Stimulated activated CD4-positive, alpha-beta T cell treated with anti-CD3 and anti-CD28 coated beads, Interleukin-2, amount 100 ng/mL, for 4 hours (primary cell): ENCODE measurements around the gene SLC6A18.
"Not testable (repeated sequence)": the region's sequence is repeated elsewhere in the genome, so short reads cannot be mapped to it uniquely, and the experiment has no call there.

ENCODE experiments used
- DNase-seq: peaks from one replicate; pipeline ENCODE4 v3.0.0-alpha.2; 2020; ENCODE audit warnings: low read depth

Gene SLC6A18

GRCh38 chr5:1254196-1254595 is 29.0 kb downstream of the SLC6A18 start:
- no peak for DNase-seq

- peak; percentile 18 for DNase-seq
These were observed 29.9 kb downstream of the SLC6A18 start for GRCh38 chr5:1255081-1255561.

- no peak for DNase-seq
These were observed 31.6 kb downstream of the SLC6A18 start for GRCh38 chr5:1256776-1257175.

GRCh38 chr5:1257363-1257762 is 32.2 kb downstream of the SLC6A18 start:
- DNase-seq, result no peak

- no peak for DNase-seq
These were observed 32.7 kb downstream of the SLC6A18 start for GRCh38 chr5:1257841-1258240.

- DNase-seq, result no peak
These were observed 34.8 kb downstream of the SLC6A18 start for GRCh38 chr5:1259806-1260480.

GRCh38 chr5:1261643-1262042 is 36.5 kb downstream of the SLC6A18 start:
- no peak for DNase-seq

GRCh38 chr5:1262381-1262780 is 37.2 kb downstream of the SLC6A18 start:
- DNase-seq, result no peak

GRCh38 chr5:1264211-1264610 is 39.0 kb downstream of the SLC6A18 start:
- no peak for DNase-seq

GRCh38 chr5:1265026-1265425 is 39.8 kb downstream of the SLC6A18 start:
- DNase-seq, result no peak

GRCh38 chr5:1265461-1266455 is 40.6 kb downstream of the SLC6A18 start:
- DNase-seq, result no peak

- DNase-seq, result no peak
These were observed 41.6 kb downstream of the SLC6A18 start for GRCh38 chr5:1266791-1267190.

- DNase-seq, result not testable (repeated sequence)
These were observed 42.3 kb downstream of the SLC6A18 start for GRCh38 chr5:1267464-1267863.

GRCh38 chr5:1268056-1268455 is 42.9 kb downstream of the SLC6A18 start:
- DNase-seq, result no peak

- no peak for DNase-seq
These were observed 43.5 kb downstream of the SLC6A18 start for GRCh38 chr5:1268666-1269065.

- DNase-seq, result no peak
These were observed 45.2 kb downstream of the SLC6A18 start for GRCh38 chr5:1270426-1270825.

- no peak for DNase-seq
These were observed 46.0 kb downstream of the SLC6A18 start for GRCh38 chr5:1270933-1271914.

- DNase-seq, result no peak
These were observed 47.0 kb downstream of the SLC6A18 start for GRCh38 chr5:1272201-1272600.

- DNase-seq, result no peak
These were observed 48.6 kb downstream of the SLC6A18 start for GRCh38 chr5:1273745-1274144.

- DNase-seq, result no peak
These were observed 49.3 kb downstream of the SLC6A18 start for GRCh38 chr5:1274471-1274870.
